GM10248 (cell line): ENCODE measurements around the gene ADAMTS6.

Experiments used
- CTCF ChIA-PET: fragments of 300-600 bp; sonication (Branson Sonifier 250); formaldehyde crosslinking; extraction: SDS; loops from one replicate; lab custom pipeline; 2021; ENCODE audit warnings: antibody characterized with exemption; lab: Yijun Ruan, JAX
- POLR2A ChIA-PET: fragments of 350-650 bp; sonication (Branson Sonifier 250); formaldehyde crosslinking; extraction: SDS; loops from one replicate; lab custom pipeline; 2020; ENCODE audit warnings: antibody characterized with exemption; lab: Yijun Ruan, JAX
- DNase-seq: peaks from one replicate; pipeline ENCODE4 v3.0.0; 2012; ENCODE audit errors: extremely low spot score
- CTCF ChIP-seq: IDR thresholded peaks from 2 replicates; pipeline ENCODE4 v1.5.1; 2012; ENCODE audit warnings: mild to moderate bottlenecking, low read depth; ENCODE audit errors: extremely low read depth, missing control alignments, control extremely low read depth

Gene ADAMTS6

DNA sequence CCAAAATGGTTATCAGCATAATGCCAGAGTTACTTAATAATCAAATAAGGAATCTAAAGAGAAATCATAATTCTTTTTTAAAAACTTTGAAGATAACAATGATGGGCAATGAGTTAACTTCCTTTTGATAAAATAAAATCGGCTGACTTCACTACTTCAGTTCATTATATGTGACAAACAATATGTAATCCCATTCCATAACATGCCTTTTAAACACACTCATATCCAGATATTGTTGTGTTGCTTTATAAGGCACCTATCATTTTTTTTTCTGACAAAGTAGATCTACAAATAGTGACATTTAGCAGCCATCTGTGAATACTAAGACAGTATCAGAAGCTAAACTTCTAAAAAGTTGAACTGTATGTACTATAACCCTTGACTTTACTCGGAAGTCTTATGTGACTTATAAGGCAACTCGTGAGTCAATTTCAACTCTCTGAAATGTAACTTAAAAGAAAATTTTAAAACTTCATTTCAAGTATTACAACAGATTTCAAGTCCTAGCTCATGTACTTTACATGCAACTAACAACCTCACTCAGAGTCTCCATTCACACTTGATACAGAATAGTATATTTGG, 7.5 kb downstream of the ADAMTS6 start:
- CTCF ChIA-PET: interaction anchor here (2.4 kb wide), 1 partner anchor 10 kb away, joined by 8 read pairs; no protein-coding TSS in a partner anchor
- no peak for TF ChIP-seq CTCF
- POLR2A ChIA-PET: no interaction called here
- no peak for DNase-seq

- ChIA-PET CTCF (interaction anchor here (2.3 kb wide), 1 partner anchor 10 kb away, joined by 6 read pairs; no protein-coding TSS in a partner anchor), POLR2A (no interaction called here)
- DNase-seq: no peak
- TF ChIP-seq CTCF: no peak
Observed at GRCh38 chr5:65468633-65469032, 13.1 kb downstream of the ADAMTS6 start.

- CTCF ChIA-PET: interaction anchor here (1.2 to 1.5 kb wide), 2 partner anchors 21 kb away, joined by 4 read pairs; no protein-coding TSS in a partner anchor
- no peak for TF ChIP-seq CTCF
- DNase-seq: no peak
- POLR2A ChIA-PET: interaction anchor here (0.6 kb wide), 1 partner anchor 9 kb away, joined by 3 read pairs; no protein-coding TSS in a partner anchor
Observed at GRCh38 chr5:65462139-65462705, 19.5 kb downstream of the ADAMTS6 start.

- DNase-seq: no peak
- ChIA-PET CTCF (interaction anchor here (1.2 kb wide), 1 partner anchor 22 kb away, joined by 4 read pairs; no protein-coding TSS in a partner anchor), POLR2A (no interaction called here)
- TF ChIP-seq CTCF: no peak
Observed at GRCh38 chr5:65461490-65461889, 20.2 kb downstream of the ADAMTS6 start.

DNA sequence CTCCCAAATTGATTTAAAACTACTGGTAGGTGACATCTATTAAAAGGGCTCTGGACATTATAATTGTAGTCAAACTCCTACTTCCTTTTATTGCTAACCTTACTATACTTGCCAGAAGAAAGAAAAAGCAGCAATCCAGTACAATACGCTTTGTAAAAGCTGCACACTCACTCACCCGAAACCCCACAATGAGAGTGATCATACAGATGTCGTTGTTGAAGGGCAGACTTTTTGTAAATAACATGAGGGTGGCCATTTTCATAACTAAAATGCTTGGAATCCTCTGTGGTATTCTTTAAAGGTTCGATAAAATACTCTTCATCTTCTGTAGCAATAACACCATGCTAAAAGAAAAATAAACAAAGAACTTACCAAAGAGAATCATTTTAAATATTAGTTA, 21.7 kb downstream of the ADAMTS6 start:
- POLR2A ChIA-PET: no interaction called here
- DNase-seq: no peak
- TF ChIP-seq CTCF: no peak
- CTCF ChIA-PET: interaction anchor here (0.8 to 2.2 kb wide), 7 partner anchors 8 to 384 kb away, joined by 3 to 9 read pairs (median 5); no protein-coding TSS in a partner anchor

- CTCF ChIA-PET: interaction anchor here (1.1 kb wide), 1 partner anchor 11 kb away, joined by 3 read pairs; no protein-coding TSS in a partner anchor
Observed at GRCh38 chr5:65455064-65455463, 26.7 kb downstream of the ADAMTS6 start.

More at GRCh38 chr5:65455064-65455463, 26.7 kb downstream of the ADAMTS6 start:
- DNase-seq: no peak
- POLR2A ChIA-PET: no interaction called here
- no peak for TF ChIP-seq CTCF
